Activated gamma-delta T cell (primary cell): ENCODE data around the gene ARHGEF17.

Source experiments
- DNase-seq: peaks from one replicate; lab custom pipeline; 2025; lab: John Stamatoyannopoulos, UW

ARHGEF17 gene

GRCh38 chr11:73382183-73382582, 74.1 kb downstream of the ARHGEF17 start:
- DNase-seq: no peak

GRCh38 chr11:73382747-73383146, 74.7 kb downstream of the ARHGEF17 start:
- DNase-seq: no peak

- DNase-seq: no peak
Observed at GRCh38 chr11:73383249-73384124, 75.4 kb downstream of the ARHGEF17 start.

- DNase-seq: no peak
Observed at GRCh38 chr11:73384125-73384441, 76.0 kb downstream of the ARHGEF17 start.

- DNase-seq: no peak
Observed at GRCh38 chr11:73384531-73384871, 76.4 kb downstream of the ARHGEF17 start.

- DNase-seq: no peak
Observed at GRCh38 chr11:73384872-73385689, 77.0 kb downstream of the ARHGEF17 start.

- DNase-seq: no peak
Observed at GRCh38 chr11:73386016-73386415, 77.9 kb downstream of the ARHGEF17 start.

- DNase-seq: no peak
Observed at GRCh38 chr11:73386546-73386945, 78.5 kb downstream of the ARHGEF17 start.

- no peak for DNase-seq
Observed at GRCh38 chr11:73387594-73388264, 79.7 kb downstream of the ARHGEF17 start.

- no peak for DNase-seq
Observed at GRCh38 chr11:73388265-73389133, 80.4 kb downstream of the ARHGEF17 start.

- no peak for DNase-seq
Observed at GRCh38 chr11:73389134-73389525, 81.1 kb downstream of the ARHGEF17 start.

- no peak for DNase-seq
Observed at GRCh38 chr11:73389916-73390315, 81.8 kb downstream of the ARHGEF17 start.

GRCh38 chr11:73390601-73391565, 82.8 kb downstream of the ARHGEF17 start:
- no peak for DNase-seq

- no peak for DNase-seq
Observed at GRCh38 chr11:73391665-73392064, 83.6 kb downstream of the ARHGEF17 start.

- no peak for DNase-seq
Observed at GRCh38 chr11:73392108-73393010, 84.3 kb downstream of the ARHGEF17 start.

- DNase-seq: no peak
Observed at GRCh38 chr11:73393011-73393380, 84.9 kb downstream of the ARHGEF17 start.

GRCh38 chr11:73393479-73394415, 85.7 kb downstream of the ARHGEF17 start:
- no peak for DNase-seq
